ENCODE measurements around the gene NOS1AP. TPM values are rescaled to one million over a fixed set of nuclear protein-coding genes. Genes with fewer than 3 reads are reported as not detected.
A peak's percentile ranks its signal among the peaks of the same experiment; 100 is the strongest.

The NOS1AP gene
- total and polyA plus RNA-seq, 9 of the 15 experiments (the other 6 are each of a cell fraction or from before 2014, with no cell fraction given): 0.07 to 1.5 (median 0.22) TPM

GRCh38 chr1:162191396-162192305 is 122.2 kb downstream of the NOS1AP start (continued):
- TF ChIP-seq MTF1 (CRISPR knock-in tag; IDR thresholded peaks at IDR 0.05; ENCODE audit: borderline replicate concordance) (no peak), TEAD4 (IDR thresholded peaks at IDR 0.05; ENCODE audit: low read length) (0 out of 2 replicates have a peak, but pooled peaks have one; percentile 11), TEAD4 (CRISPR knock-in tag; IDR thresholded peaks at IDR 0.05; ENCODE audit: borderline replicate concordance) (no peak), TAF9B (IDR thresholded peaks at IDR 0.05; ENCODE audit: partially characterized antibody) (no peak), ZNF696 (CRISPR knock-in tag; conservative IDR thresholded peaks at IDR 0.05) (no peak), NELFE (IDR thresholded peaks at IDR 0.05; ENCODE audit: insufficient read depth, insufficient read length) (no peak), KDM1A (IDR thresholded peaks at IDR 0.05) (peak; percentile 29 to 45; a peak in 1 of 4 replicates), BCLAF1 (IDR thresholded peaks at IDR 0.05; ENCODE audit: borderline replicate concordance in 1 of 2, control insufficient read depth in 1 of 2, low read depth in 2 of 2, low read length in 1 of 2) (no peak), NKRF (IDR thresholded peaks at IDR 0.05; ENCODE audit: borderline replicate concordance) (no peak), HMBOX1 (IDR thresholded peaks at IDR 0.05) (no peak), MXI1 (IDR thresholded peaks at IDR 0.05; ENCODE audit: low read depth, low read length) (no peak), MEIS2 (IDR thresholded peaks at IDR 0.05; ENCODE audit: partially characterized antibody) (peak; percentile 5), TAF1 (IDR thresholded peaks at IDR 0.05; ENCODE audit: control insufficient read depth, extremely low read depth, insufficient read depth, low read length, severe bottlenecking) (no peak), VEZF1 (CRISPR knock-in tag; IDR thresholded peaks at IDR 0.05) (0 out of 2 replicates have a peak, but pooled peaks have one; percentile 11), RCOR1 (IDR thresholded peaks at IDR 0.05; ENCODE audit: borderline replicate concordance in 1 of 2, low read depth in 2 of 2, low read length in 2 of 2) (peak in 1 of 2 experiments; percentile 56; a peak in 1 of 4 replicates), TEAD1 (CRISPR knock-in tag; IDR thresholded peaks at IDR 0.05) (peak in 1 of 2 experiments; percentile 81; a peak in 2 of 4 replicates), SP2 (IDR thresholded peaks at IDR 0.05; ENCODE audit: extremely low read depth, low read depth, low read length, poor library complexity, severe bottlenecking) (no peak)
